HG03135 (cell line): Measurements from ENCODE around the gene FOXF1.

ENCODE experiments used
- ATAC-seq: cut with Tn5 transposase; IDR thresholded peaks from one replicate; pipeline ENCODE4 v1.9.1; 2021; ENCODE audit warnings: mild to moderate bottlenecking, moderate library complexity; ENCODE audit not compliant: unreplicated experiment

The FOXF1 gene

GRCh38 chr16:86531641-86532525, 21.6 kb downstream of the FOXF1 start:
- no peak for ATAC-seq

GRCh38 chr16:86532526-86532815, 22.1 kb downstream of the FOXF1 start:
- no peak for ATAC-seq

GRCh38 chr16:86533076-86533475, 22.7 kb downstream of the FOXF1 start:
- ATAC-seq, result no peak

- ATAC-seq, result no peak
Measured at GRCh38 chr16:86533767-86534351, 23.5 kb downstream of the FOXF1 start.

GRCh38 chr16:86534779-86535615, 24.7 kb downstream of the FOXF1 start:
- ATAC-seq, result no peak

- ATAC-seq, result no peak
Measured at GRCh38 chr16:86536621-86537020, 26.3 kb downstream of the FOXF1 start.

GRCh38 chr16:86537486-86537885, 27.2 kb downstream of the FOXF1 start:
- ATAC-seq, result no peak

GRCh38 chr16:86538196-86538780, 28.0 kb downstream of the FOXF1 start:
- no peak for ATAC-seq

- ATAC-seq, result no peak
Measured at GRCh38 chr16:86540894-86541293, 30.6 kb downstream of the FOXF1 start.

- ATAC-seq, result no peak
Measured at GRCh38 chr16:86541560-86541959, 31.2 kb downstream of the FOXF1 start.

GRCh38 chr16:86542756-86543750, 32.7 kb downstream of the FOXF1 start:
- no peak for ATAC-seq

- ATAC-seq, result no peak
Measured at GRCh38 chr16:86545481-86545880, 35.2 kb downstream of the FOXF1 start.

GRCh38 chr16:86545954-86546637, 35.8 kb downstream of the FOXF1 start:
- no peak for ATAC-seq

- ATAC-seq, result no peak
Measured at GRCh38 chr16:86546638-86547013, 36.3 kb downstream of the FOXF1 start.

GRCh38 chr16:86547286-86547685, 37.0 kb downstream of the FOXF1 start:
- no peak for ATAC-seq

GRCh38 chr16:86549076-86549892, 39.0 kb downstream of the FOXF1 start:
- no peak for ATAC-seq

GRCh38 chr16:86549893-86550190, 39.5 kb downstream of the FOXF1 start:
- no peak for ATAC-seq

GRCh38 chr16:86550281-86550680, 40.0 kb downstream of the FOXF1 start:
- ATAC-seq, result no peak

- ATAC-seq, result no peak
Measured at GRCh38 chr16:86553356-86553755, 43.0 kb downstream of the FOXF1 start.
